EL (cell line): Measurements from ENCODE around the gene MAST3.
A peak's percentile ranks its signal among the peaks of the same experiment; 100 is the strongest.
"Not testable (repeated sequence)": the region's sequence is repeated elsewhere in the genome, so short reads cannot be mapped to it uniquely, and the experiment has no call there.

Source experiments
- DNase-seq: peaks from one replicate; pipeline ENCODE4 v3.0.0-alpha.2; 2016

MAST3 gene

DNA sequence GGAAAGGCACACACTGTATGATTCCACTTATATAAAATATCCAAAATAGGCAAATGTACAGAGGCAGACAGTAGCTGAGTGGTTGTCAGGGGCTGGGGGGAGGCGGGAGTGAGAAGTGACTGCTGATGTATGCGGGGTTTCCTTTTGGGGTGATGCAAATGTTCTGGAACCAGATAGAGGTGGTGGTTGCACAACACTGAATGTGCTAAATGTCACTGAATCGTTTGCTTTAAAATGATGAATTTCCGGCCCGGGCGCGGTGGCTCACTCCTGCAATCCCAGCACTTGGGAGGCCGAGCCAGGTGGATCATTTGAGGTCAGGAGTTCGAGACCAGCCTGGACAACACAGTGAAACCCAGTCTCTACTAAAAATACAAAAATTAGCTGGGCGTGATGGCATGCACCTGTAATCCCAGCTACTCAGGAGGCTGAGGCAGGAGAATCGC is 8.5 kb upstream of the MAST3 start:
- DNase-seq: not testable (repeated sequence)

DNA sequence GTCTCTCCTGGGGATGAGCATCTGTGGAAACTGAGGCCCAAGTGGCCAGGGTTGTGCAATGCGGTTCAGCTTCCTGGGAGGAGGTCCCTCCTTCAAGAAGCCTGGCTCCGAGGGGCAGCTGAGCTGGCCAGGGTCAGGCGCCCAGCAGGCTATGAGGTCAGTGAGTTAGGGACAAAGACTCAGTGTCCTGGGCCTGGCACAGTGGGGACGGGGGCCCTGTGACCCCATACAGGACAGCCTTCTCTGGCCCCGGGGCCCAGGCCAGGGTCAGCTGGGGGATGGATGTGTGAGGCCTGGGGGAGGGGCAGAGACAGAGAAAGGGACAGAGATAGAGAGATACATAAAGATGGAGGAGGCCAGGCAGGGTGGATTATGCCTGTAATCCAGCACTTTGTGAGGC is 7.9 kb upstream of the MAST3 start:
- DNase-seq: no peak

DNA sequence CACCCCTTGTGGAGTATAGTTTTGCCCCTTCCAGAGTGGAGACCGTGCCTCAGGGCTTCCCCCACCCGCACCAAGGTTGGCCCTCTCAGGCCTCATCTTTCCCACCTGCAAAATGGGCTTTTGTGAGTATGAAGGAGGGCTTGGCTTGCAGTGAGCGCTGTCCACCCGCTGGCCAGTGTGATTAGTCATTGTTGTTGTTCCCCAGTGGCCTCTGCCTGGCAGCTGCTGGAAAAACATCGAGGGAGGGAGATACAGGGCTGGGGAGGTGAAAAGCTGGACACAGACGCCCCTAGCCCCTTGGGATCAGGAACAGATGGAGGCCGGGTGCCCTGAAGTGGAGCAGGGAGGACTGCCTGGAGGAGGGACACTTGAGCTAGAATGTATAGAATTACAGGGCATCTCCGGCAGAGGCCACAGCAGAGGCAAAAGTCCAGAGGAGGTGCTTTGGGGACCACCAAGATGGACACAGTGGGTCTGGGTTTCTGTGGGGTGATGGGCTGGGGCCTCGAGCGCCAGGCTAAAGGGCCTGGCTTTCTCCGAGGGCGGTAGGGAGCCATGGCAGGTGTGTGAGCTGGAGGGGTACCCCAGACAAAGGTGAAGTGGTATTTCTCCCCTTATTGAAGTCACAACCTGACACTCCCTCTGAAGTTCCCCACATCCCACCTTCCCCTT is 6.9 kb upstream of the MAST3 start:
- DNase-seq: no peak

DNA sequence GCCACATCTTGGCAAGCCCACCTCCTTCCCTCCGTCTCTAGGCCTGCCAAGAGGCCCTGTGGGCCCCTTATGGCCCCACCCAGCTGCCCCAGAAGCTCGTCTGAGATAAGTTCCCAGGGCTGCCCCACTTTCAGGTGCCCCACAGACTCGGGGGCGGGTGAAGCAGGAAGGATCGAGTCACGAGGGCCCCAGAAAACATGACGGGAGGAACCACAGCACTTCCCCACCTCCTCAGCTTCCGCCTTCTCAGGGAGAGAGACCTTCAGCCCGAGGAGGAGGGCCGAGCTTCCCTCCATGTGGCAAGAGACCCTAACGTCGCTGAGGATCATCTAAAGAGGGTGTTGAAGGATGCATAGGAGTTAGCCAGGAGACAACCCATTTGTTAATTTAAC is 6.4 kb upstream of the MAST3 start:
- DNase-seq: no peak

DNA sequence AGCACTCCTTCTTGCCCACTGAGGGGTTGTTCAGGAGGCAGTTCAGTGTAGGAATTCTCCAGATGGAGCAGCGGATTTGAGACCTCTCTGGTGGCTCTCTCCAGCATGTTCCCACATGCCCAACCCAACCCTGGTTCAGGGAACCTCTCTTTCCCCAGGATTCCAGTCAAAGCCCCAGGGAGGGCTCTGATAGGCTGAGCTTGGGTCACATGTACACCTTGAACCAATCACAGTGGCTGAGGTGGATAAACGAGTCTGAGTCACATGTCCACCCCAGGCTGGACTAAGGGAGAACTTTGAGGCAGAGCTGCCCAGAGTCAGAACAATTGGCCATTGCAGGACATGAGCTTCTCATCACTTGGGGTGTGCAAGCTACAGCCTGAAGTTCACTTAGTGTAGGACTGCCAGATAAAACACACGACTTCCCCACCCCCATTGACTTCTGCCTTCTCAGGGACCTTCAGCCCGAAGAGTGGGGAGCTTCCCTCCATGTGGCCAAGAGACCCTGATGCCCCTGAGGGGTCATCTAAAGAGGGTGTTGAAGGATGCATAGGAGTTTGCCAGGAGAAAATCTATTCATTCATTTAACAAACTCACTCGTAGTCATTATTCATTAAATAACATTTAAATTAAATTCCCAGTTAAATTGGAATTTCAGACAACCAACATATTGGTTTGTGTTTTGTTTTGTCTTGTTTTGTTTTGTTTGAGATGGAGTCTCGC is 4.0 kb upstream of the MAST3 start:
- peak; percentile 56 for DNase-seq

DNA sequence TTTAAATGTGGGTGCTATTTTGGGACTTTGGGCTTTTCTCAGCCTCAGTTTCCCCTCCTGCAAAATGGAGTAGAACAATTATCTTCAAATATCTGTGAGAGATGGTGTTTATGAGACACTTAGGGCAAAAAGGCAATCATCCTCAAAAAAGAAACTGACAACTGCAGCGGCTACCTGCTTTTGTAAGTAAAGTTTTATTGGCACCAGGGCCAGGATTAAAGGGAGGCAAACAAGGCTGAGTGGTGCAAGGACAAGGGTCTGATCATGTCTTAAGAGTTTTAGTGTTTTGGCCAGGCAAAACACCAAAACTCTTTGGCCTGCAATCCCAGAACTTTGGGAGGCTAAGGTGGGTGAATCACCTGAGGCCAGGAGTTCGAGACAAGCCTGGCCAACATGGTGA is 1.3 kb upstream of the MAST3 start:
- DNase-seq: no peak

DNA sequence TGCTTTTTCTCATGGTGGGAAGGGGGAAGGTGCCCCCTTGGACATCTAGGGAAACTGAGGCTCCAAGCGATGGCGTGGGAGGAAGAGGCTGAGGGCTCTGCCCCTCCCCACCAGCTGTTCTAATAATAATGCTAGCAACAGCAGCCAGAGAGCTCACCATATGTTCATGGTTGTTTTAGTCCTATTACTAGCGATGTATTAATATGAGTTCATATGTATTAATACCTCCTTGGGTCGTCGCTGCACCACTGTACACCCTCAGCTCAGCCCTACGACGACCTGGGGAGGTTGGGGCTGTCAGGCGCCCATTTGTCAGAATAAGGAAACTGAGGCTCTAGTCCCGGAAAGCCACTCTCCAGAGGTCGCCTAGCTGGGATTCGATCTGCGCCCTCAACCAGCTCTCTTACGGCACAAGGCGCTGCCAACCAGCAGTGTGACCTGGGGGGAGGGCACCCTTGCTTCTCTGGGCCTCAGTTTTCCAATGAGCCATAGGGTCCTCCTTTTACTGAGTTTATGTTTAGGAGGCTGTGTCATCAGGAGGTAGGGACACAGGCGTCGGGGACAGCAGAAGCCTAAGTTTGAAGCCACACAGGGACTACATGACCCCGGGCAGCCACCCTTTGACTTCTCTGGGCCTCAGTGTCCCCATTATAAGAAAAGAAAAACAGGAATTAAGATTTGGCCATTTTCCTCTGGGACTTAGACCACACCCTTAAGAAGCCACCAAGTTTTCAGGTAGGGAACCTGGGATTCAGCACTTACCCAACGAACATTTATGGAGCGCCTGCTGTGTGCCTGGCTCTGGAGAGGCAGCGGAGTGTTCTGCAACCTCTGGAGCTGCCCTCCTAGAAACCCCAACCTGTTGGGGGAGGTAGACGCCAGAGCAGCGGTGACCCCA is 664 bp downstream of the MAST3 start:
- no peak for DNase-seq

DNA sequence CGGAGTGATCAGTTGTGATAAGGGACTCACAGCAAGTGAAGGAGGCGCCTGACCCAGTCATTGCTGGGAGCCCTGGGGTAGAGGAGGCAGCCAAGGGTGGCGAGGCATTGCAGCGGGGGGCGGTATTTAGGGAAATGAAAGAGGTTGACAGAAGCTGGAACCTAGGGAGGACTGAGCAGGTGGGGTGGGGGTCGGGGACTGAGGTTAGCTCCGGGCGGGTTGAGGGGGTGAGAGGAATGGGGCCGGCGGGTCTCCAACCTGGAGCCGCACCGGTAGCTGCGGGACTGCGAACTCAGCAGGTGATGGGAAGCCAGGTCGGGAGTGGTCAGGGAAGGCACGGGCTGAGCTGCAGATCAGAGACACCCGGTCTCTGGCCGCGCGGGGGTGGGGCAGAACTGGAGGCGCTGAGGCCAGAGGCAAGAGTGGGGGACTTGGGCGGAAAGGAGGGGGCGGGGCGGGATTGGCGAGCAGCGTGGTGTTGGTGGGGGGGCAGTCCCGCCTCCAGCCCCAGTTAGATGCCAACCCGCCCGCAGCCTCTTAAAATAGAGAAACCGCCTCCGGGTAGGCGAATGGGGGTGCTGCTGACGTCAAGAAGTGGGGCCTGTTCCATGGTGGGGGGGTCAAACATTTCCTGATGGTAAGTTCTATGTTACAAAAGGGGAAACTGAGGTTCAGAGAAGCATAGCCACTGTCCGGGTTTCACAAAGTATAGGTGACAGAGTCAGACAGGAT is 1.5 kb downstream of the MAST3 start:
- no peak for DNase-seq

DNA sequence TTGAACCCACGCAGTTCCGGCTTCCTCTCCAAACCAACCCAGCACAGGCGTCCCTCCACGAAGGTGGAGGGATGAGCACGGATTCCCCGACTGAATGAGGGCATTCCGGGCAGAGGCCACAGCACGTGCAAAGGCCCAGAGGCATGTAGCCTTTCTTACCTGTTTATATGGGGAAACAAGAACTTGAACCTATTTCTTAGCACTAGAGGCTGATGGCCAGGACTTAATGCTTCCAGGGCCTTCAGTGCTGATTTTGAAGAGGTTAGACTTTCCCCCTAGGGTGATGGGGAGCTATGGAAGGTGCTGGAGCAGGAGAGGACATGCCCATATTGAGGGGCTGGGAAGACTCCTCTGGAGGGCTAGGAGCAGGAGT is 2.0 kb downstream of the MAST3 start:
- DNase-seq: no peak

DNA sequence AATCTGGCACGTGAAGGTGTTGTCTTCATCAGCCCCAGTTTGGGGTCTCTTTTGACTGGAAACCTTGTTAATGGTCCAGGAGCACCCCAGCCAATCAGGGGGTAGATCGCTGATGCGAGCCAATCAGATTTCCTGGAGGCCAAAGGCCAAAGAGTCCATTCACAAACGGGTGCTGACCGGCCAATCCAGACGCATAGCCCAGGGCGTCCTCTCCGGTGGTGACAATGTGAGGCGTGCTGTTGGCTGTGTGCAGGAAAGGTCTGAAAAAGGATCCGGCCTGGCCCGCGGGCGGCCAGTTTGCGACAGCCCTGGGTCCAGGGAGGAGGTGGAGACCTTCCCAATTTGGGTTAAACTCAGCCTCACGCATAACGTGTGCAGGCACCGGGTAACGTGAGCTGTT is 3.1 kb downstream of the MAST3 start:
- DNase-seq: no peak

DNA sequence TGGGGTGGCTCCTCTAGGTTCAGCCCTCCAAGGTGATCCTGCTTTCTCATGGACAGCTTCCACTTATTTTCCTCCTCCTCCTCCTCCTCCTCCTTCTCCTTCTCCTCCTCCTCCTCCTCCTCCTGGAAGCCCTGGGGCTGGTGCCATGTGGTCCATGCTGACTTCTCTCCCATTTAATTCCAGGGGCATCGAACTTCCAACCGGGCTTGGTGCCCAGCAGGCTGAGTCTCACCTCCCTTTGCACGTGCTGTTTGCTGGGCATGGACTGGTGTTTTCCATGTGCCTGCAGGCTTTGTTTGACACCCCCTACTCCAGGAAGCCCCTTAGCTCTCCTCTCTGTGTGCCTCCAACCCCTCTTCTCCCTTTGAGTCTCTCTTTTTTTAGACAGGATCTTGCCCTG is 3.7 kb downstream of the MAST3 start:
- DNase-seq: no peak

DNA sequence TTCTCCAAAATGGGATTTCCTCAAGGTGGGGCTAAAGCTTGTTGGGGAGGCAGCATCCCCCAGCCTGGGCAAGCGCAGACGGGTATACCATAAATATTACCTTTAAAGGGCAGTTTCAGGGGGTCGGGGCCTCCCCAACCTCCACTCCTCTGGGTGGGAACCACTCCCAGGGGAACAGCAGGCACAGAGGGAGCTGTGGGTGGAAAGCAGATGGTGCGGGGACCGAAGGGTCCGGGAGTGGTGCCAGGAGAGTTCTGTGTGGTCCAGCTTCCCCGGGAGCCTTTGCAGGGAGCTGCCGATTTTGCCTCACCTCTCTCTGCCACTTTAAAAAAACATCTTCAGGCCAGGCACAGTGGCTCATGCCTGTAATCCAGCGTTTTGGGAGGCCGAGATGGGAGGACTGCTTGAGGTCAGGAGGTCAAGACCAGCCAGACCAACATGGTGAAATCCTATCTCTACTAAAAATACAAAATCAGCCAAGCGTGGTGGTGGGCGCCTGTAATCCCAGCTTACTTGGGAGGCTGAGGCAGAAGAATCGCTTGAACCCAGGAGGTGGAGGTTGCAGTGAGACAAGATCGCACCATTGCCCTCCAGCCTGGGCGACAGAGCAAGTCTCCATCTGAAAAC is 5.5 kb downstream of the MAST3 start:
- no peak for DNase-seq

DNA sequence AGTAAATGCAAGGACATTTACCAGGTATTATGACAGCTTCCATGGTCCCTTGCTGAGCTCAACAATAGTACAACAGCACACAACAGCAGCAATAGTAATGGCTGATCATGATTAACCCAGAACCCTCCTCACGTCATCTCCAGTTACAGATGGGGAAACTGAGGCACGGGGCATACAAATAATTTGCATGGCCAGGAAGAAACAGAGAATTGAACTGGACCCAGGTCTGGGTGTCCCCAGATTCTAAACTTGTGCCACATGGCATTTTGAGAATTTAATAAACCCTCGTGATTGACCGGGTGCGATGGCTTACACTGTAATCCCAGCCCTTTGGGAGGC is 7.2 kb downstream of the MAST3 start:
- DNase-seq: no peak

DNA sequence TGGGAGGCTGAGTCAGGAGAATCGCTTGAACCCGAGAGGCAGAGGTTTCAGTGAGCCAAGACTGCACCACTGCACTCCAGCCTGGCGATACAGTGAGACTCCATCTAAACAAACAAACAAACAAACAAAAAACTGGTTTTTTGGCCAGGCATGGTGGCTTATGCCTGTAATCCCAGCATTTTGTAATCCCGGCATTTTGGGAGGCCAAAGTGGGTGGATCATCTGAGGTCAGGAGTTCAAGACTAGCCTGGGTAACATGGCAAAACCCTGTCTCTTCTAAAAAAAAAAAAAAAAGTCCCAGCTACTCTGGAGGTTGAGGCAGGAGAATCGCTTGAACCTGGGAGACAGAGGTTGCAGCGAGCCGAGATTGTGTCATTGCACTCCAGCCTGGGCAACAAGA is 7.7 kb downstream of the MAST3 start:
- not testable (repeated sequence) for DNase-seq

DNA sequence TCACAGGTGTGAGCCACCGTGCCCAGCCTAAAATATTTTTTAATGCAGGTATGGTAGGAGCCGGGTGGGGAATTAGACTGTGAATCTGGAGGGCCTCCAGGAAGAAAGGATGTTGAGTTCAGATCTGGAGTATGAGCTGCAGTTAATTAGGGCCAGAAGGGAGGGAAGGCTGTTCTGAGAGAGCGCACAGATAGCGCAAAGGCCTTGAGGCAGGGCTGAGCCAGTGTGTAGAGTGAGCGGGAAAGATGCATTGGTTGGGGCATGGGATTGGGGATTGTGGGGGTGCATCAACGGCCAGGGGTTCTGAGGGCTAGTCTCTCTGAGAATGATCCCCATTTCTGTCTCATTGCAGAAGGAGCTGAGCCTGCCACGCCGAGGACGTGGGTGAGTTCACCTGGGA is 9.7 kb downstream of the MAST3 start:
- no peak for DNase-seq

DNA sequence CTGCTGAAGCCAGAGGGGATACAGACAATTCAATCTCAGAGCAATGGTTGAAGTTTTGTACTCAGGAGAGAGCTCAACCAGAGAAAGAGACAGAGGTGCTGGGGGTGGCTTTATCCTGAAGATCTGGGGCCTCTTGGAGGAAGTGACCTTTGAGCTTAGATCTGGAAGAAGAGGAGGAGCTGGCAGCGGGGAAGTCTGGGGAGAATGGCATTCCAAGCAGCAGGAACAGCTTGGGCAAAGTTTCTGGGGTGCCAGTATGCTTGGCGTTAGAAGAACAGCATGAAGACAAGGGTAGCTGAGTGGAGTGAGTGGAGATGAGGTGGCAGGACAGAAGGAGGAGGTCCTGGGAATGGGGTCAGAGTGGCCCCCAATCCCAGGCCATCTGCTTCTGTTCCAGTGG is 11.3 kb downstream of the MAST3 start:
- no peak for DNase-seq

DNA sequence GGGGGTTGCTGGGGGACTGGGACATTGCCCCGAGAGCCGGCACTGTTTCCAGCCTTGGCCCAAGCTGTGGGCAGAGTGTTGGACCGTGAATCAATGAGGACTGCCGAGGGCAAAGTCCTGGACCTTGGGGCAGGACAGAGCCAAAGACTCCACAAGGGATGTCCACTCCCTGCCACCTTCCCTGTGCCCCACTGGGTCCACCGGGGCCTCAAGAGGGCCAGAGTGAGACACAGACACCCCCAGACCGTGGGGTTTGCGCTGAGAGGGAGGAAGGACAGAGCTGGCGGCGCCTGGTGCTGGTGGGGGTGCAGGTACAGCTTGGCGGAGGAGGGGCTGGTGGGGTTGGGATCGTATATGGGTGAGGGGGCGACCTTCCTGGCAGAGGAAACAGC is 11.8 kb downstream of the MAST3 start:
- no peak for DNase-seq

DNA sequence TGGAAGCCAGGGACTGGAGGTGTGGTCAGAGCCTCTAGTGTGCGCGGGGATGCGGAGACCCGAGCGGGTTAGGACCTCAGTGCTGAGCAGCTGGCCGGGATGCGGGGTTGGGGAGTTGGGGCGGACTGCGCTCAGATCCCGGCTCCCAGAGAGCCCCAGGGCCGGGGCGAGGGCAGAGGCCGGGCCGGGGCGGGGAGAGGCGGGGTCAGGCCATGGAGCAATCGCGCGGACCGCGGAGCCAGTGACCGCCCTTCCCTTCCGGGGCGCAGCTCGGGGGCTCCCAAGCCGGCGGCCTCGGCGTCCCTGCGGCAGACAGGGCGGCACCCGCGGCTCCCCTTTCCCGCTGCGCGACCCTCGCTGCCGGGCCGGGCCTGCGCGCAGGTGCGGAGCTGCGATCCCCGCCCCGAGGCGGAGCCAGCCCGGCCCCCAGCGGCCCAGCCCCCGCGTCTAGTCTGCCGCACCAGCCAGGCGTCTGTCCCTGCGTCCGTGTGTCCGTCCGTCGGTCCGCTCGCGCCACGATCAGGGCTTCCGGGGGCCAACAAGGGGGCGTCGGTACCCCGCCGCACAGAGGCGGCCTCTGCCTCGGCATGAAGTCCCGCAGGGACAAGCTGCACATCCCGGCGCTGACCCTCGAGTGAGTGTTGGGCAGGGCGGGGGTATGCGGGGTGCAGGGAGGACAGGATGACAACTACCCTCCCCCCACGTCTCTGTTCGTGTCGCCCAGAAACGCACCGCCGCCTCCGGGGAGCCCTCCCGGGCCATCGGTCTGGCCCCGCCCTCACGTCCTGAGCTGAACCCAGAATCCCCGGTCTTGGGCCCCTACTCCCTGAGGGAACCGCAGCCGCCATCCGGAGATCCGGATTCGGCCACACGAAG is 12.4 kb downstream of the MAST3 start:
- DNase-seq: peak; percentile 34

DNA sequence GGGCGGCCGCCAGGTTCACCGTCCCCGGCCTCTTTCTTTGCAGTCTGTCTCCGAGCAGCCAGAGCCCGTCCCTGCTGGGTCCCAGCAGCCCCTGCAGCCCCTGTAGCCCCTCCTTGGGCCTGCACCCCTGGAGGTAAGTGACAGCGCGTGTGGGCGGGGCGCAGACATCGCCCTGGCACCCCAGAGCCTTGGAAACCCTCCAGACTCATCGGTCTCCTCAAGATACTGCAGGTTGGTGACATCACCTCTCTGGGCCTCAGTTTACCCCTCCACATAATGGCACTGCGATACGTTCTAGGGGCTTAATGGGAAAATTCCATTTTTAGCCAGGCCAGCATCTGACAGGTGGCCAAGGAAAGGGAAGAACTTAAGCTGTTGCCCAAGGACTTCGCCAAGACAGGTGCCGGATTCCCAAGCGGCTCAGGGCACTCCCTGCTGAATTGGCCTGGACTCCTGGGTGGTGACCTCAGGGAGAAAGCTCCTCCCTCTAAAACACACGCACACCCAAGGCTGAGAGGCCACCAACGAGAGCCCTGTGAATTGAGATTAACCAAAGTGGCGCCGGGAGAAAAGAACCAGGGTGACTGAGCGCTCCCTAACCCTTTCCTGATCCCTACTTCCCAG is 13.1 kb downstream of the MAST3 start:
- no peak for DNase-seq

DNA sequence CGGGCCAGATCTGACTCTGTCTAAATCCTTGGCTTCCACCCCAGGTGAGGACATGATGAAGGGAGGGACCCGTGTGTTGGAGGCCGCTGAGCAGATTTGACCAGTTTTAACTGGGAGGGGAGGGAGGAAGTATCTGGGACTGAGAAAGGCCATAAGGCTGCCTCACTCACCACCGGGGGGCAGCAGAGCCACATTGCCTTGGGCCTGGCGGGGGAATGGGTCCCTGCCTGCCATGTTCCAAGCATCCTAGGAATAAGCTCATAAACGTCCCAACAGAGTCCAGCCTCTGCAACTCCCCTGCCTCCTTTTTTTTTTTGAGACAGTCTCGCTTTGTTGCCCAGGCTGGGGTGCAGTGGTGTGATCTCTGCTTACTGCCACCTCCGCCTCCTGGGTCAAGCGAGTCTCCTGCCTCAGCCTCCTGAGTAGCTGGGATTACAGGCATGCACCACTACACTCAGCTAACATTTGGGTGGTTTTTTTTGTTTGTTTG is 15.5 kb downstream of the MAST3 start:
- DNase-seq: peak; percentile 77

DNA sequence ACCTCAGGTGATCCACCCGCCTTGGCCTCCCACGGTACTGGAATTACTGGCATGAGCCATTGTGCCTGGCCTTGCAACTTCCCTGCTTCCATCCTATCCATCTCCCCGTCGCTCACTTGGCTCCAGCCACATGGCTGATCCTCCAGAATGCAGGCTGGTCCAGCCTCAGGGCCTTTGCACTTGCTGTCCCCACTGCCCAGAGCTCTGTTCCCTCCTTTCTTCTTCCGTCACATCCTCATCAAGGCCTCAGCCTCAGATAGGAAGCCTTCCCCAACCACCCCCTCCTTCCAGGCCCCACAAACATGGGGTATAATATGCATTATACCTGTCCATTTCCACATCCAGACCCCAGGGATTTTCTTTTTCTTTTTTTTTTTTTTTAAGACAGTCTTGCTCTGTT is 16.2 kb downstream of the MAST3 start:
- no peak for DNase-seq
